ENCODE measurements around the gene KCTD10.

Gene KCTD10

GRCh38 chr12:109477185-109477962, at the start of gene KCTD10, which contains the start of gene UBE3B:
KCTD10 (minus strand) TSS chr12:109477300; CDS start chr12:109477262, 38 bp downstream.
UBE3B (plus strand) TSS chr12:109477634; CDS start chr12:109483552, 5,918 bp downstream.
- peak; percentile 68 to 72 for DNase-seq (ENCODE audit: low read depth in 2 of 2, low spot score in 1 of 2)

- no peak for DNase-seq (ENCODE audit: low read depth in 2 of 2, low spot score in 1 of 2)
These were observed 48.1 kb upstream of the KCTD10 start for GRCh38 chr12:109525279-109525585.

- DNase-seq (ENCODE audit: low read depth in 2 of 2, low spot score in 1 of 2) = no peak
These were observed 47.6 kb upstream of the KCTD10 start for GRCh38 chr12:109524466-109525278.

GRCh38 chr12:109523504-109523903, 46.4 kb upstream of the KCTD10 start:
- no peak for DNase-seq (ENCODE audit: low read depth in 2 of 2, low spot score in 1 of 2)

- DNase-seq (ENCODE audit: low read depth in 2 of 2, low spot score in 1 of 2) = no peak
These were observed 46.0 kb upstream of the KCTD10 start for GRCh38 chr12:109523071-109523470.

- DNase-seq (ENCODE audit: low read depth in 2 of 2, low spot score in 1 of 2) = no peak
These were observed 44.7 kb upstream of the KCTD10 start for GRCh38 chr12:109521831-109522230.

GRCh38 chr12:109519787-109520186, 42.7 kb upstream of the KCTD10 start:
- no peak for DNase-seq (ENCODE audit: low read depth in 2 of 2, low spot score in 1 of 2)

GRCh38 chr12:109518820-109519665, 41.9 kb upstream of the KCTD10 start:
- peak; percentile 10 to 29 for DNase-seq (ENCODE audit: low read depth in 2 of 2, low spot score in 1 of 2)

- no peak for DNase-seq (ENCODE audit: low read depth in 2 of 2, low spot score in 1 of 2)
These were observed 40.5 kb upstream of the KCTD10 start for GRCh38 chr12:109517619-109518018.

GRCh38 chr12:109513977-109514376, 36.9 kb upstream of the KCTD10 start:
- DNase-seq (ENCODE audit: low read depth in 2 of 2, low spot score in 1 of 2) = no peak

- no peak for DNase-seq (ENCODE audit: low read depth in 2 of 2, low spot score in 1 of 2)
These were observed 36.0 kb upstream of the KCTD10 start for GRCh38 chr12:109513051-109513450.

GRCh38 chr12:109512608-109513007, 35.5 kb upstream of the KCTD10 start:
- DNase-seq (ENCODE audit: low read depth in 2 of 2, low spot score in 1 of 2) = no peak

- DNase-seq (ENCODE audit: low read depth in 2 of 2, low spot score in 1 of 2) = no peak
These were observed 33.1 kb upstream of the KCTD10 start for GRCh38 chr12:109510196-109510595.

- no peak for DNase-seq (ENCODE audit: low read depth in 2 of 2, low spot score in 1 of 2)
These were observed 27.0 kb upstream of the KCTD10 start for GRCh38 chr12:109504068-109504467.

GRCh38 chr12:109503611-109504010, 26.5 kb upstream of the KCTD10 start:
- DNase-seq (ENCODE audit: low read depth in 2 of 2, low spot score in 1 of 2) = no peak

GRCh38 chr12:109502332-109502731, 25.2 kb upstream of the KCTD10 start:
- DNase-seq (ENCODE audit: low read depth in 2 of 2, low spot score in 1 of 2) = no peak

- DNase-seq (ENCODE audit: low read depth in 2 of 2, low spot score in 1 of 2) = no peak
These were observed 24.2 kb upstream of the KCTD10 start for GRCh38 chr12:109501299-109501698.

GRCh38 chr12:109500406-109501185, 23.5 kb upstream of the KCTD10 start:
- DNase-seq (ENCODE audit: low read depth in 2 of 2, low spot score in 1 of 2) = no peak

- no peak for DNase-seq (ENCODE audit: low read depth in 2 of 2, low spot score in 1 of 2)
These were observed 20.6 kb upstream of the KCTD10 start for GRCh38 chr12:109497675-109498074.

GRCh38 chr12:109496306-109496705, 19.2 kb upstream of the KCTD10 start:
- no peak for DNase-seq (ENCODE audit: low read depth in 2 of 2, low spot score in 1 of 2)

GRCh38 chr12:109495012-109495411, 17.9 kb upstream of the KCTD10 start:
- no peak for DNase-seq (ENCODE audit: low read depth in 2 of 2, low spot score in 1 of 2)
